Nephron progenitor cell (in vitro differentiated cells): Measurements from ENCODE around the gene GMDS.

Experiments used
- DNase-seq: peaks from one replicate; pipeline ENCODE4 v3.0.0; 2021
- H3K27ac Mint-ChIP-seq: 2 replicates; pipeline ENCODE4 v1.8.0; 2021; ENCODE audit warnings: mild to moderate bottlenecking, moderate library complexity, mixed read lengths
- H3K27me3 Mint-ChIP-seq: 2 replicates; pipeline ENCODE4 v1.8.0; 2021; ENCODE audit warnings: mild to moderate bottlenecking, low read depth, mixed read lengths; ENCODE audit not compliant: poor library complexity
- H3K36me3 Mint-ChIP-seq: 2 replicates; pipeline ENCODE4 v1.8.0; 2021; ENCODE audit warnings: low read depth, mixed read lengths
- H3K4me1 Mint-ChIP-seq: 2 replicates; pipeline ENCODE4 v1.8.0; 2021; ENCODE audit warnings: mixed read lengths
- H3K4me3 Mint-ChIP-seq: 2 replicates; pipeline ENCODE4 v1.8.0; 2021; ENCODE audit warnings: mild to moderate bottlenecking, moderate library complexity, mixed read lengths
- H3K9me3 Mint-ChIP-seq: 2 replicates; pipeline ENCODE4 v1.8.0; 2021; ENCODE audit warnings: mild to moderate bottlenecking, moderate library complexity, mixed read lengths
- CTCF ChIP-seq: fragments of 200-600 bp; sonication (generic); IDR thresholded peaks from 2 replicates; pipeline ENCODE4 v1.5.0; 2021; ENCODE audit warnings: antibody characterized with exemption

GMDS gene

GRCh38 chr6:2235777-2236495 is 9.5 kb downstream of the GMDS start:
- no peak for DNase-seq
- H3K36me3 Mint-ChIP-seq = no peaks in the 10 kb centered on the region
- no peaks in the 10 kb centered on the region for H3K9me3 Mint-ChIP-seq
- H3K27ac Mint-ChIP-seq = no peak overlapping the region
- H3K27me3 Mint-ChIP-seq = peaks cover 4% of the 10 kb centered on the region
- no peak for TF ChIP-seq CTCF
- H3K4me1 Mint-ChIP-seq = peaks cover 18% of the 10 kb centered on the region
- no peak overlapping the region for H3K4me3 Mint-ChIP-seq

GRCh38 chr6:2232445-2232844 is 13.0 kb downstream of the GMDS start:
- Mint-ChIP-seq H3K9me3 (no peaks in the 10 kb centered on the region), H3K27ac (no peak overlapping the region), H3K4me1 (peaks cover 29% of the 10 kb centered on the region), H3K27me3 (no peaks in the 10 kb centered on the region), H3K4me3 (no peak overlapping the region), H3K36me3 (no peaks in the 10 kb centered on the region)
- no peak for DNase-seq
- no peak for TF ChIP-seq CTCF

- TF ChIP-seq CTCF = no peak
- no peak overlapping the region for H3K27ac Mint-ChIP-seq
- no peaks in the 10 kb centered on the region for H3K36me3 Mint-ChIP-seq
- H3K4me3 Mint-ChIP-seq = no peak overlapping the region
- peaks cover 29% of the 10 kb centered on the region for H3K4me1 Mint-ChIP-seq
- H3K9me3 Mint-ChIP-seq = no peaks in the 10 kb centered on the region
- no peak for DNase-seq
- no peaks in the 10 kb centered on the region for H3K27me3 Mint-ChIP-seq
Measured at GRCh38 chr6:2231438-2231837, 14.0 kb downstream of the GMDS start.

- no peaks in the 10 kb centered on the region for H3K27me3 Mint-ChIP-seq
- DNase-seq = no peak
- peaks cover 31% of the 10 kb centered on the region for H3K4me1 Mint-ChIP-seq
- no peak overlapping the region for H3K27ac Mint-ChIP-seq
- H3K36me3 Mint-ChIP-seq = no peaks in the 10 kb centered on the region
- H3K4me3 Mint-ChIP-seq = no peak overlapping the region
- TF ChIP-seq CTCF = no peak
- H3K9me3 Mint-ChIP-seq = no peaks in the 10 kb centered on the region
Measured at GRCh38 chr6:2230659-2231277, 14.6 kb downstream of the GMDS start.

DNA sequence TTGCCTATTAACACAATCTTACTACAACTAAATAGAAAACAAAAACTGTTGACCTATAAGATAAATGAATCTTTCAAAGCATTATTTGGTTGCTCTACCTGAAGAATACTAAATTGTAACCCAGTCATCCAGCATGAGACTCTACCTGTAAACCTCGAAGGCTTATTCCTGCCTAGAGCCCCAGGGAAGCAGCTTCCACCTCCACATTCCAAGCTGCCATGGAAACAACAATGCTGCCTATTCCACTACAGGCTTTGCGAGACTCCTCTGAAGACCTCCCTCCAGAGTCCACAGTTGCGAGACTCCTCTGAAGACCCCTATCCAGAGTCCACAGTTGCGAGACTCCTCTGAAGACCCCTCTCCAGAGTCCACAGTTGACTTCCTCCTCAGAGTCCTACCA is 15.7 kb downstream of the GMDS start:
- Mint-ChIP-seq H3K27me3 (no peaks in the 10 kb centered on the region), H3K4me3 (no peak overlapping the region), H3K27ac (no peak overlapping the region), H3K9me3 (no peaks in the 10 kb centered on the region), H3K4me1 (peaks cover 37% of the 10 kb centered on the region), H3K36me3 (no peaks in the 10 kb centered on the region)
- no peak for DNase-seq
- no peak for TF ChIP-seq CTCF

DNA sequence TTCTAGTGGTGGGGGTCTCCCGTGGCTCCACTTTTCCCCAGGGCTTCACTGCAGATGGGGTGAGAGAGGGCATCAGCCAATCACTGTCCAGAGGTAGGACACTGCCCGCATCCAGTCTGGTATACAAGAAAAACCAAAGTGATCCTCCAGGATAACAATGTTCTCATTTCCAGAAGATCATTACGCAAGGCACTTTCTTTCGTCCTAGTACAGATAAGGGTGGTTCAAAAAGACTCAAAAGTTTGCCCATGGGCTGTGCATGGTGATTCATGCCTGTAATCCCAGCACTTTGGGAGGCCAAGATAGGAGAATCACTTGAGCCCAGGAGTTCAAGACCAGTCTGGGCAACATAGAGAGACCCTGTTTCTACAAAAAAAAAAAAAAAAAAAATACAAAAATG is 16.4 kb downstream of the GMDS start:
- no peak overlapping the region for H3K27ac Mint-ChIP-seq
- no peak for TF ChIP-seq CTCF
- H3K36me3 Mint-ChIP-seq = no peaks in the 10 kb centered on the region
- DNase-seq = no peak
- no peak overlapping the region for H3K4me3 Mint-ChIP-seq
- no peaks in the 10 kb centered on the region for H3K9me3 Mint-ChIP-seq
- H3K4me1 Mint-ChIP-seq = peaks cover 38% of the 10 kb centered on the region
- H3K27me3 Mint-ChIP-seq = no peaks in the 10 kb centered on the region
